ENCODE data around the gene ACTR3.

ACTR3 gene

GRCh38 chr2:114005110-114005783, 115.4 kb downstream of the ACTR3 start:
- DNase-seq (ENCODE audit: low read depth) = no peak

DNA sequence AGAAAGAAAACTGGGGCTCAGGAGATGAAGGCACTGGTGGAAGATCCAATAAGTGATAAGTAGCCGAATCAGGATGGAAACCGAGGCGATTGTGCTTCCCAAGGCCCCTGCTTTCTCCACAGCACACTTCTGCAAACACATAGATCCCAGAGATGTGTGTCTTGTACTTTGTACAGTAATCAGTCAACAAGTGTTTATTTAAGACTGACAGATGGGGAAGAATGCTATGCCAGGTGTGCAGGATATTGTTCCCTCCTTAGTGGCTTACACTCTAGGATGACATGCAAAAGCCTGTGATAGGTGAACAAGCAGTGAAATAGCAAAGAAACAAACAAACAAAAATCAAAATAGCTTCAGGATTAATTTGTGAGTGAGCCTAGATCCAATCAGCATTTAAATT, 116.6 kb downstream of the ACTR3 start:
- no peak for DNase-seq (ENCODE audit: low read depth)

- no peak for DNase-seq (ENCODE audit: low read depth)
Measured at GRCh38 chr2:114007436-114007835, 117.5 kb downstream of the ACTR3 start.

DNA sequence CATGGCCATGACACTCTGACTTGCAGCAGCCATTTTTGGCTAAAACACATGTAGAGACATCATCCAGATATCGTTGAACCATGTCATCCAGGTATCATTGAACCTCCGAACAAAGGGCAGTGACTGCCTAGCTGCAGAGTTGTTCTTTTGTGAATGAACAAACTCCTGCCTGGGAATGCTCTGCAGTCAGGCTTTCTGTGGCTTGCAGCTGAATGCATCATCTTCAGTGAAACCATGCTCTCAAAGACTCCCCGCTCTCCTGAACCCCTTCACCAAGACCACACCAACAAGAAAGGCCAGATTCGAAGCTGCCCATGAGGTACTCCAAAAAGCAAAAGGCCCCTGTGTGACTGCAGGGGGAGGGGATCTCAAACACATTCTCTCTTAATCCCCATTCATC, 118.8 kb downstream of the ACTR3 start:
- DNase-seq (ENCODE audit: low read depth) = no peak

DNA sequence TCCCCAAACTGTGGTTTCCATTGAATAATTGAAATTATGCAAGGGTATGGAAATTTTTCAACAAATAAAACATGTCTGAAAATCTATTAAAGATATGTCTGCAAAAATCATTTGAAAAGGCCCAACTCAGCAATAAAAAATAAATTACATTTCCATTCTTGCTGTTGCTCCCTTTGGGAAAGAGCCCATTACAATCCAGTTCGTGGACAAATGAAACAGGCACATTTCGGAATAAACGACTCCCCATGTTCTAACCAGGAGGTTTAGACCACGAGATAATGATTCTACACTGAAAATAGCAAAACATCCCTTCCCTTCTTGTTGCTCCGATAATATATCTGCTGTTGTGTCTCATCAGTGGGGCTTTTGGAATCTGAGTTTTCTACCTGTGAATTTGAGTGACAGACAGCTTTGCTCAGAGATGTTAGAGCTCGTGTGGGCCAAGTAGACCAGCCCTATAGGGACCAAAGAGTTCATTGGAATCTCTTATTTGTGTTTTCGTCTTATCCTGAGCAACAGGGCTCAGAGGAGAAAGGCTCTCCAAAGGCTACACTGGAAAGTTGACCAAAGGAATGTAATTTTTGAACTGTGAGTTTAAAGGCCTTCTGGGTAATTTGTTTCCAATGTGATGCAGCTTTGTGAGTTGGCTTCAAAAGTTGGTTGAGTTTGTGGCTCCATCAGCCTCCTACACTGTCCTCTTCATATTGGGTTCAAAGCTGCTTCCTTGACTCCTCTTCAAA, 119.5 kb downstream of the ACTR3 start:
- DNase-seq (ENCODE audit: low read depth) = no peak

GRCh38 chr2:114010001-114010400, 120.1 kb downstream of the ACTR3 start:
- DNase-seq (ENCODE audit: low read depth) = no peak

- DNase-seq (ENCODE audit: low read depth) = no peak
Measured at GRCh38 chr2:114011713-114012112, 121.8 kb downstream of the ACTR3 start.

Measured in iris pigment epithelial cell (primary cell).